ENCODE results near the gene TGFB1I1. TPM values are rescaled to one million over a fixed set of nuclear protein-coding genes. Genes with fewer than 3 reads are reported as not detected.
"Not testable (repeated sequence)": the region's sequence is repeated elsewhere in the genome, so short reads cannot be mapped to it uniquely, and the experiment has no call there.

Gene TGFB1I1
- total RNA-seq, 1 donor, result 1.4 TPM

DNA sequence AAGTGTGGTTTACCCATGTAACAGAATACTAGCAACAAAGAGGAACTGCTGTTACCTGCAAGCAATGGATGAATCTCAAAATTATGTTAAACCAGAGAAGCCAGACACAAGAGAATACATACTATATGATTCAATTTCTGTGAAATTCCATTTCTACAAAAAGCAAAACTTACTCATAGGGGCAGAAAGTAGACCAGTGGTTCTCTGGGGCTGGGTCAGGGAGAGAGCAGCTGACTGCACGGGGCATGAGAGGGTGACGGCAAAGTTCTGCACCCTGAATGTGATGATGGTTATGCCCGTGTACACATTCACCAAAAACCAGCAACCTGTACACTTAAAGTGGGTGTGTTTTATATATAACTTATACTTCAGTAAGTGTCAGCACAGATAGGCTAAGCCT, 32.4 kb upstream of the TGFB1I1 start:
- Histone ChIP-seq H3K27me3 (ENCODE audit: insufficient read depth, low read length) (no peaks in the 10 kb centered on the region), H3K4me1 (ENCODE audit: insufficient read depth, low read length) (peaks cover 7% of the 10 kb centered on the region), H3K9me3 (ENCODE audit: low read depth, low read length) (no peaks in the 10 kb centered on the region), H3K4me3 (ENCODE audit: low read length) (no peak overlapping the region)

DNA sequence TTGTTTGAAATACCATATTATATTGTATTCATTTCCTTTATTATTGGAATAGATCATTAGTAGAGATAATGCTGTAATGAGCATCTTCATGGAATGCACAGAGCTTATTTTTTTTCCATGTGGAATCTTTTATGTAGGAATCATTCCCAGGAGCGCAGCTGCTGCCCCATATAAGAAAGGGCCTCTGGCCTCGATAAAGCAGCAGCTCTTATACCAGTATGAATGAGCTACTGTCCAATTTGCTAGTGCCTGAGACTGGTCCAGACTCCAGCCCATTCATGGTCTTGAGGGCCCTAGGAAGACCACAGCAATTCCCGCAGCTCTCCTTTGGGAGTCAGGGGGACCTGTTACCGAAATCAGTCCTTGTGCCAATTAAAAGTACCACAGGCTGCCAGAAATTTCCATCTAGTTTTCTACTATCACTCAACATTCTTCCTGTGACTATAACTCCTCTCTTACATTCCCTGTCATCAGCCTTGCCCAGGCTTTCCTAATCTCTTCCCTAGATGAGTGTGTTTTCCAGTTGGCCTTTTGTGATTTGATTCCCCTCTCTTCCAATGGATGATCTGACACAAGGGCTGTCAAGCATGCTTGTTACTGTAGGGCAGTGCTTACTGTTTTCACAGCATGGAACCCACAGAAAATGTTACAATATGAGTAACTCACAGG, 31.3 kb upstream of the TGFB1I1 start:
- Histone ChIP-seq H3K4me1 (ENCODE audit: insufficient read depth, low read length) (peaks cover 7% of the 10 kb centered on the region), H3K27me3 (ENCODE audit: insufficient read depth, low read length) (no peaks in the 10 kb centered on the region), H3K9me3 (ENCODE audit: low read depth, low read length) (no peaks in the 10 kb centered on the region), H3K4me3 (ENCODE audit: low read length) (no peak overlapping the region)

DNA sequence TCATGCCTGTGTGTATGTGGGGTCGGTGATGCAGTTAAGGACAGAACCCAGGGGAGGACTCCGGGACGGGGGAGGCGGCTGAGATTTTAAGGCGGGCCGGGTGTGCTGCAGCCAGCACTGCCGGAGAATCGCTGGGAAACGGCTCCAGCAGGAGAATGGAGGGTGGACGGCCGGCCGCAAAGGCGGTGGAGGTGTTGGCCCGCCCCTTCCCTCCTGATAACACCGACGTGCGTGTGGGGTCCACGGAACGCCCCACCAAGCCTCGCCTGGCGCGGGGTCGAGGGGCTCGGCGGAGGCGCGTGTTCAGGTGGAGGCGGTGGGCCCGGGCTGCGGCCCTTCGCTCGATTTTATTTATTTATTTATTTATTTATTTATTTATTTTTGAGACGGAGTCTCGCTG, 30.0 kb upstream of the TGFB1I1 start:
- H3K9me3 ChIP-seq (ENCODE audit: low read depth, low read length), result no peaks in the 10 kb centered on the region
- H3K27me3 ChIP-seq (ENCODE audit: insufficient read depth, low read length), result no peaks in the 10 kb centered on the region
- no peak overlapping the region for H3K4me3 ChIP-seq (ENCODE audit: low read length)
- peaks cover 7% of the 10 kb centered on the region for H3K4me1 ChIP-seq (ENCODE audit: insufficient read depth, low read length)

DNA sequence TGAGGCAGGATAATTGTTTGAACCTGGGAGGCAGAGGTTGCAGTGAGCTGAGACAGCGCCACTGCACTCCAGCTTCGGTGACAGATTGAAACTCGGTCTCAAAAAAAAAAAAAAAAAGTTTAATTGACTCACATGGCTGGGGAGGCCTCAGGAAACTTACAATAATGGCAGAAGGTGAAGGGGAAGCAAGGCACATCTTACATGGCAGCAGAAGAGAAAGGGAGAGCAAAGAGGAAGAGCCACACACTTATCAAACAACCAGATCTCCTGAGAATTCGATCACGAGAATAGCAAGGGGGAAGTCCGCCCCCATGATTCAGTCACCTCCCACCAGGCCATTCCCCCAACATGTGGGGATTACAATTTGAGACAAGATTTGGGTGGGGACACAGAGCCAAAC, 26.0 kb upstream of the TGFB1I1 start:
- not testable (repeated sequence) for H3K4me1 ChIP-seq (ENCODE audit: insufficient read depth, low read length); H3K9me3 ChIP-seq (ENCODE audit: low read depth, low read length); H3K27me3 ChIP-seq (ENCODE audit: insufficient read depth, low read length); H3K4me3 ChIP-seq (ENCODE audit: low read length)

GRCh38 chr16:31451201-31451600, 20.8 kb upstream of the TGFB1I1 start:
- Histone ChIP-seq H3K9me3 (ENCODE audit: low read depth, low read length) (no peaks in the 10 kb centered on the region), H3K4me3 (ENCODE audit: low read length) (no peak overlapping the region), H3K4me1 (ENCODE audit: insufficient read depth, low read length) (peaks cover 28% of the 10 kb centered on the region)

GRCh38 chr16:31451681-31452351, 20.1 kb upstream of the TGFB1I1 start:
- H3K4me3 ChIP-seq (ENCODE audit: low read length), result no peak overlapping the region
- H3K4me1 ChIP-seq (ENCODE audit: insufficient read depth, low read length), result peaks cover 34% of the 10 kb centered on the region
- H3K27me3 ChIP-seq (ENCODE audit: insufficient read depth, low read length), result no peaks in the 10 kb centered on the region
- H3K9me3 ChIP-seq (ENCODE audit: low read depth, low read length), result no peaks in the 10 kb centered on the region

More at GRCh38 chr16:31451201-31451600, 20.8 kb upstream of the TGFB1I1 start:
- no peaks in the 10 kb centered on the region for H3K27me3 ChIP-seq (ENCODE audit: insufficient read depth, low read length)

DNA sequence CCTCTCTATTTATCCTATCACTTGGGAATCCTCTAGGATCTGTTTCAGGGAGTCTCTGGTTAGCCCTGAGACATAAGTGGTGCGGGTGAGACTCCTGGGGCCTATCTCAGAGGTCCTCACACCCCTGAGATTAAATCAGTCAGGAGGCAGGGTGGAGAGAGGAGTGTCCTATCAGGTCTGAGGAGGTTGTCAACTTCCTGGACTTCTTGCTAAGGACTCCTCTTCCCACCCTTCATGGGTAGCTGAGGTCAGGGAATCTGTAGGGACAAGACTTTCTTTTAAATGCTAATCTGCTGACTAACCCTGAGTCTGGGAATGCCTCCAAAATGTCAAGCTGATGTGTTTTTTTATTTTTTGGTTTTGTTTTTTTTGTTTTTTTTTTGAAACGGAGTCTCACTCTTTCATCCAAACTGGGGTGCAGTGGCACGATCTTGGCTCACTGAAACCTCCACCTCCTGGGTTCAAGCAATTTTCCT, 19.3 kb upstream of the TGFB1I1 start:
- Histone ChIP-seq H3K9me3 (ENCODE audit: low read depth, low read length) (no peaks in the 10 kb centered on the region), H3K4me1 (ENCODE audit: insufficient read depth, low read length) (peaks cover 43% of the 10 kb centered on the region), H3K4me3 (ENCODE audit: low read length) (no peak overlapping the region), H3K27me3 (ENCODE audit: insufficient read depth, low read length) (no peaks in the 10 kb centered on the region)

- peaks cover 52% of the 10 kb centered on the region for H3K4me1 ChIP-seq (ENCODE audit: insufficient read depth, low read length)
- H3K9me3 ChIP-seq (ENCODE audit: low read depth, low read length), result no peaks in the 10 kb centered on the region
- no peak overlapping the region for H3K4me3 ChIP-seq (ENCODE audit: low read length)
- no peaks in the 10 kb centered on the region for H3K27me3 ChIP-seq (ENCODE audit: insufficient read depth, low read length)
Observed at GRCh38 chr16:31453255-31454204, 18.4 kb upstream of the TGFB1I1 start.

GRCh38 chr16:31455601-31456314, 16.2 kb upstream of the TGFB1I1 start:
- no peaks in the 10 kb centered on the region for H3K27me3 ChIP-seq (ENCODE audit: insufficient read depth, low read length)
- peaks cover 63% of the 10 kb centered on the region for H3K4me1 ChIP-seq (ENCODE audit: insufficient read depth, low read length)

DNA sequence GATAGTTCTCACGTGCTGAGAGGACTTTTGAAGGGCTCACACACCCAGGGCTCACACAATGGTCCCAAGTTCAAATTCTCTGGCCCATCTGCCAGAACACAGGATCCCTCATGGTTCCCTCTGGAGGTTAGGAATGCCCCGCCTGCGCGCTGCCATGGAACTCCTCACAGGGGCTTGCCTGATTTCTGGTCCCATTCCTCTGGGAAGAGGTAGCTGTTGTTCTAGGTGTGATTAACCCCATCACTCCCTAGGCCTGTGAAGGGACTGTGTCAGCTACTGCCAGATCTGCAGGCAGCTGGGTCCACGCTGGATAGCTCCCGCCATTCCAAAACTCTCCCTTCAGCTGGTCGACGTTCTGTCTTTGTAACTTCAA, 15.0 kb upstream of the TGFB1I1 start:
- peaks cover 64% of the 10 kb centered on the region for H3K4me1 ChIP-seq (ENCODE audit: insufficient read depth, low read length)
- H3K27me3 ChIP-seq (ENCODE audit: insufficient read depth, low read length), result no peaks in the 10 kb centered on the region
- H3K9me3 ChIP-seq (ENCODE audit: low read depth, low read length), result no peaks in the 10 kb centered on the region
- no peak overlapping the region for H3K4me3 ChIP-seq (ENCODE audit: low read length)

More at GRCh38 chr16:31455601-31456314, 16.2 kb upstream of the TGFB1I1 start:
- H3K4me3 ChIP-seq (ENCODE audit: low read length), result no peak overlapping the region
- no peaks in the 10 kb centered on the region for H3K9me3 ChIP-seq (ENCODE audit: low read depth, low read length)

- Histone ChIP-seq H3K4me3 (ENCODE audit: low read length) (peak overlapping the region; percentile 89), H3K4me1 (ENCODE audit: insufficient read depth, low read length) (peaks cover 64% of the 10 kb centered on the region), H3K9me3 (ENCODE audit: low read depth, low read length) (no peaks in the 10 kb centered on the region), H3K27me3 (ENCODE audit: insufficient read depth, low read length) (no peaks in the 10 kb centered on the region)
Observed at GRCh38 chr16:31458073-31458843, 13.7 kb upstream of the TGFB1I1 start.

DNA sequence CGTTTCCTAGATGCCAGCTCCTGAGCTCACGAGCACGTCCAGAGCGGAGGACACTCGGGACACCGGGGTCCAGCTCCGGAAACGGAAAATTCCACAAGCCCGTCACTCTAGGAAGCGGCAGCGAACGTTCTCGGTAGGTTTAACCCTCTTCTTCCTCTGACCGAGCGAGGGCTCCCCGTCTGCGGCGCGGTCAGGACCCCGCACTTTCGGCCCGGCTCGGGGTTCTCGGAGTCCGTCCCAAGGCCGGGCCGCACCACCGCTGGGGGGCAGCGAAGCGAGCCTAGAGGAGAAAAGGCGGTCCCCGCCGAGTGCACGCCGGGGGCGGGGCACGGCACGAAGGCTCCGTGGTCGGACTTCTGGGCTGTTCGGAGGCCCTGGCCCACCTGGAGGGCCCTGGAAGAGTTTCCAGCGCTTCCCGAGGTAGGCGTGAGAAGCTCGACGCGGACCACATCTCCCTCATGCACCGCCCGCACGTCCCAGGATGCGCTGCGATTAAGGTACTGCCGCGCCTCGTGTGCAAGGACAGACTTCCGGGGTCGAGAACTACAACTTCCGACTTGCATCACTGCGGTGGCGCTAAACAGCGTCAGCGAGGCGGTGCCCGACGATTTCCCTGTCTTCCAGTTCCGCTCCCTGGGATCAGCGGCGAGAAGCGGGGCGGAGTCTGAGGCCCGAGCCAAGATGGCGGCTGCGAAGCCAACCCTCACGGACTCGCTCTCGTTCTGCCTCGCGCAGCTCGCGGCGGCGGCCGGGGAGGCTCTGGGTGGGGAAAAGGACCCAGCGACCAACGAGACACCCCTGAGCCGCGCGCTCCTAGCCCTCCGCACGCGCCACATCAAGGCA, 12.9 kb upstream of the TGFB1I1 start, which contains the start of gene ARMC5:
TSS of gene ARMC5 (plus strand) at position 658 of the 843 bp plus-strand sequence. CDS start at position 682, 24 bp downstream.
- Histone ChIP-seq H3K9me3 (ENCODE audit: low read depth, low read length) (no peaks in the 10 kb centered on the region), H3K4me1 (ENCODE audit: insufficient read depth, low read length) (peaks cover 57% of the 10 kb centered on the region), H3K27me3 (ENCODE audit: insufficient read depth, low read length) (no peaks in the 10 kb centered on the region), H3K4me3 (ENCODE audit: low read length) (peak within 1 kb of the TSS; percentile 89)

All from mononuclear cell (primary cell).